Skeletal muscle tissue (tissue), 4 donors: ENCODE measurements around the gene ARL4C. TPM values are rescaled to one million over a fixed set of nuclear protein-coding genes. Genes with fewer than 3 reads are reported as not detected.

Source experiments
- H3K27ac ChIP-seq: one replicate; pipeline ENCODE4 v1.7.0; 2013; ENCODE audit warnings: mild to moderate bottlenecking, low read depth, low read length, inconsistent platforms
- H3K27me3 ChIP-seq, 3 donors: one replicate each; pipeline ENCODE4 v1.7.0; 2013; ENCODE audit warnings: low read length in 3 of 3; ENCODE audit not compliant: control insufficient read depth in 3 of 3, insufficient read depth in 3 of 3
- H3K36me3 ChIP-seq, 3 donors: one replicate each; pipeline ENCODE4 v1.7.0; 2013; ENCODE audit warnings: low read length in 3 of 3; ENCODE audit not compliant: control insufficient read depth in 3 of 3, insufficient read depth in 3 of 3
- H3K4me1 ChIP-seq, 3 donors: one replicate each; pipeline ENCODE4 v1.7.0; 2013; ENCODE audit warnings: low read length in 3 of 3, mild to moderate bottlenecking in 3 of 3; ENCODE audit not compliant: control insufficient read depth in 3 of 3, insufficient read depth in 3 of 3
- H3K4me3 ChIP-seq, 3 donors: one replicate each; pipeline ENCODE4 v1.7.0; 2013; ENCODE audit warnings: low read length in 3 of 3
- H3K9ac ChIP-seq, 3 donors: one replicate each; pipeline ENCODE4 v1.7.0; 2013; ENCODE audit warnings: low read length in 3 of 3, mild to moderate bottlenecking in 3 of 3, moderate library complexity in 2 of 3, low read depth in 1 of 3
- H3K9me3 ChIP-seq, 3 donors: one replicate each; pipeline ENCODE4 v1.7.0; 2013; ENCODE audit warnings: low read length in 3 of 3; ENCODE audit not compliant: control insufficient read depth in 3 of 3
- total RNA-seq: library from RNA; depleted of rRNA; stranded (reverse); fragments of >200 nt; gene quantifications from one replicate; pipeline ENCODE4 v1.2.3, GENCODE V29; 2014
- donor health status: Osteomylitis.

Gene ARL4C
- total RNA-seq, 1 donor from 2014 or later, result 2.6 TPM

GRCh38 chr2:234528410-234529148 lies 31.7 kb upstream of the ARL4C start:
- no peaks in the 10 kb centered on the region for H3K4me1 ChIP-seq
- peaks cover 0 to 8% (median 2%) of the 10 kb centered on the region in 3 donors for H3K9me3 ChIP-seq
- no peak overlapping the region for H3K27ac ChIP-seq

GRCh38 chr2:234526711-234527110 lies 29.8 kb upstream of the ARL4C start:
- Histone ChIP-seq H3K4me3 (no peak overlapping the region), H3K27ac (no peak overlapping the region), H3K9ac (no peak overlapping the region), H3K9me3 (peaks cover 0 to 8% (median 2%) of the 10 kb centered on the region in 3 donors), H3K27me3 (peaks cover 0 to 4% (median 0%) of the 10 kb centered on the region in 3 donors), H3K4me1 (no peaks in the 10 kb centered on the region), H3K36me3 (no peaks in the 10 kb centered on the region)

More at GRCh38 chr2:234528410-234529148, 31.7 kb upstream of the ARL4C start:
- H3K27me3 ChIP-seq, result peaks cover 0 to 4% (median under 1%) of the 10 kb centered on the region in 3 donors
- no peaks in the 10 kb centered on the region for H3K36me3 ChIP-seq
- no peak overlapping the region for H3K4me3 ChIP-seq
- no peak overlapping the region for H3K9ac ChIP-seq

DNA sequence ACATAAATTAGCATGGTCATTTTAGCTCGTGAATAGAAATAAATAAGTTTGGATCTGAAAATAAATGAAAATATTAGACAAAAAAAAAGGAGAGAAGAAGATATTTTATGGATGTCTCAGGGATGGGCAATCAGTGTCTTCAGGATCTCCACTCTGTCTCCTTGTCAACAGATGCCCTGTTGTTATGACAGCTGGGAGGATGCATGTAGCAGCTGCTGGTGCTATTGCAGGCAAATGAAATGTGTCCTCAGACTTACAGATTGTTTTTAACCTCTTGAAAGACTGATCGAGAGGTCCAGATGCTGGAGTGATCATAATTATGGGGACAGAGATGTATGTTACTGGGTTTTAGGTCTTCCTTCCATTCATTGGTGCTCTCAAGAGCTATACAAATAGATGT lies 24.7 kb upstream of the ARL4C start:
- H3K36me3 ChIP-seq, result no peaks in the 10 kb centered on the region
- peaks cover 0 to 8% (median 2%) of the 10 kb centered on the region in 3 donors for H3K9me3 ChIP-seq
- no peak overlapping the region for H3K4me3 ChIP-seq
- no peak overlapping the region for H3K9ac ChIP-seq
- no peaks in the 10 kb centered on the region for H3K27me3 ChIP-seq
- no peaks in the 10 kb centered on the region for H3K4me1 ChIP-seq
- no peak overlapping the region for H3K27ac ChIP-seq

DNA sequence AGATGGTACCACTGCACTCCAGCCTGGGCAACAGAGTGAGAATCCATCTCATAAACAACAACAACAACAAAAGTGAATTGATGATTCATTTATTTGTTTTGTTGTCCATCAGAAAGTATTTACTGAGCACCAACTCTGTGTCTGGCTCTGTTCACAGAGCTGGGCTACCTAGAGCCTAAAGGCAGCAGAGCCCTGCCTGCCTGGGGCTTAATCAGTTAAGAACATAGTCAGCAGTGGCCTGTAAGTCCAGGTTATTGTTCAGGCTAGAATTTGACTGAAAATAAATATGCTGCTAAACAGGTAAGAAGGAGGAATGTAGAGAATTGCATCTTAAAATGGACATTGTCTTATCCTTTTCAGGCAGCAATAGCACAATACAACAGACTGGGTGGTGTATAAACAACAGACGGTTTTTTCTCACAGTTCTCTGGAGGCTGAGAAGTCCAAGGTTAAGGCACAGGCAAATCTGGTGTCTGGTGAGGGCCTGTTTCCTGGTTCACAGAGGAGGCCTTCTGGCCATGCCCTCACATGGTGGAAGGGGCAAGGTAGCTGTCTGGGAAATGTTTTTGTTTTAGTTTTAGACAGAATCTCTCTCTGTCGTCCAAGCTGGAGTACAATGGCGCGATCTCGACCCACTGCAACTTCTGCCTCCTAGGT lies 22.2 kb upstream of the ARL4C start:
- no peak overlapping the region for H3K9ac ChIP-seq
- no peaks in the 10 kb centered on the region for H3K4me1 ChIP-seq
- H3K9me3 ChIP-seq, result no peaks in the 10 kb centered on the region
- H3K4me3 ChIP-seq, result no peak overlapping the region
- H3K36me3 ChIP-seq, result no peaks in the 10 kb centered on the region
- H3K27me3 ChIP-seq, result peaks cover 2 to 7% (median 4%) of the 10 kb centered on the region in 3 donors
- H3K27ac ChIP-seq, result no peak overlapping the region

DNA sequence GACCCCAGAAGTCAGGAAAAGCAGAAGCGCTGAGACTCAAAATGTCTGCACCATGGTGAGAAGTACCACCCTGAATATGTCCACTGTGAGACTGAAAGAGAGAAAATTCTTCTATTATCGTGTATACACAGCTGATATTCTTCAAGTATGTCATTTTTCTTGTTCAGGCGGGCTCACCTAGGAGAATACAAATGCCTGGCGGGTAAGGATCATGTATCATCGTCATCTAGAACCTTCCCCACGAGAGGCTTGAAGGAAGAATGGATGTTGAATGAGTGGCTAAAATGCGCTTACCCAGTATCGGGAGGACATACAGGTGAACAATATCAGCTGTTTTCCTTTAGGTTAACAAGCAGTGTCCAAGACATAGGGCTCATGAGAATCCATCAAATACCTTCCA lies 21.1 kb upstream of the ARL4C start:
- Histone ChIP-seq H3K36me3 (no peaks in the 10 kb centered on the region), H3K4me1 (no peaks in the 10 kb centered on the region), H3K27ac (no peak overlapping the region)

GRCh38 chr2:234514873-234515638 lies 18.2 kb upstream of the ARL4C start:
- Histone ChIP-seq H3K9me3 (no peaks in the 10 kb centered on the region), H3K4me3 (no peak overlapping the region)

More for the DNA sequence above, 21.1 kb upstream of the ARL4C start:
- Histone ChIP-seq H3K4me3 (no peak overlapping the region), H3K9me3 (no peaks in the 10 kb centered on the region), H3K27me3 (peaks cover 4 to 7% (median 7%) of the 10 kb centered on the region in 3 donors), H3K9ac (no peak overlapping the region)

GRCh38 chr2:234514099-234514498 lies 17.2 kb upstream of the ARL4C start:
- no peaks in the 10 kb centered on the region for H3K4me1 ChIP-seq
- no peak overlapping the region for H3K4me3 ChIP-seq
- H3K27ac ChIP-seq, result no peak overlapping the region
- peaks cover 4 to 12% (median 7%) of the 10 kb centered on the region in 3 donors for H3K27me3 ChIP-seq
- no peak overlapping the region for H3K9ac ChIP-seq
- no peaks in the 10 kb centered on the region for H3K36me3 ChIP-seq
- no peaks in the 10 kb centered on the region for H3K9me3 ChIP-seq

More at GRCh38 chr2:234514873-234515638, 18.2 kb upstream of the ARL4C start:
- H3K27me3 ChIP-seq, result peaks cover 4 to 12% (median 7%) of the 10 kb centered on the region in 3 donors
- H3K36me3 ChIP-seq, result no peaks in the 10 kb centered on the region
- H3K9ac ChIP-seq, result no peak overlapping the region
- no peak overlapping the region for H3K27ac ChIP-seq
- no peaks in the 10 kb centered on the region for H3K4me1 ChIP-seq

GRCh38 chr2:234512884-234513669 lies 16.2 kb upstream of the ARL4C start:
- no peaks in the 10 kb centered on the region for H3K9me3 ChIP-seq
- no peak overlapping the region for H3K4me3 ChIP-seq
- H3K36me3 ChIP-seq, result no peaks in the 10 kb centered on the region
- H3K27me3 ChIP-seq, result peaks cover 4 to 12% (median 7%) of the 10 kb centered on the region in 3 donors
- no peak overlapping the region for H3K27ac ChIP-seq
- no peaks in the 10 kb centered on the region for H3K4me1 ChIP-seq
- no peak overlapping the region for H3K9ac ChIP-seq

DNA sequence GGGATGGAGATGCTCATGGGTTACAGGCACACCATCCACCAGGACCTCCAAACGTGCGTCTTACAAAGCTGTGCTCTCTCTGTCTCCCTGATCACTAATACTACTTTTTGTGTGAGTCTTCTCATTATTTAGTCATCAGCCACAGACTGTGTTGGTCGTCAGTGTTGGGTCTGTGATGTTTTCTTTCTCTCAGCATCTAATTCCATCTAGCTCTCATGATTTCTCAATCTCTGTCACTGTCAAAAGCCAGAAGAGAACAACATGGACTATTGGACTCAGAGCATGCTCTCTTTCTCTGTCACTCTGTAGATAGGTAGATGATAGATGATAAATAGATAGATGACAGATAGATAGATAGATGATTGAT lies 6.0 kb upstream of the ARL4C start:
- Histone ChIP-seq H3K4me1 (no peaks in the 10 kb centered on the region), H3K27ac (no peak overlapping the region), H3K4me3 (no peak overlapping the region), H3K36me3 (no peaks in the 10 kb centered on the region), H3K27me3 (no peaks in the 10 kb centered on the region), H3K9me3 (no peaks in the 10 kb centered on the region), H3K9ac (no peak overlapping the region)
